ENCODE data around the gene RAB5IF. TPM values are rescaled to one million over a fixed set of nuclear protein-coding genes. Genes with fewer than 3 reads are reported as not detected.

RAB5IF gene
- total RNA-seq (40.1 and 41.4 TPM in 2 replicates), polyA plus RNA-seq (69.4 and 95.0 TPM in 2 replicates), polyA minus RNA-seq (29.8 and 34.0 TPM in 2 replicates)
- total RNA-seq (2013) = 49.8 TPM

DNA sequence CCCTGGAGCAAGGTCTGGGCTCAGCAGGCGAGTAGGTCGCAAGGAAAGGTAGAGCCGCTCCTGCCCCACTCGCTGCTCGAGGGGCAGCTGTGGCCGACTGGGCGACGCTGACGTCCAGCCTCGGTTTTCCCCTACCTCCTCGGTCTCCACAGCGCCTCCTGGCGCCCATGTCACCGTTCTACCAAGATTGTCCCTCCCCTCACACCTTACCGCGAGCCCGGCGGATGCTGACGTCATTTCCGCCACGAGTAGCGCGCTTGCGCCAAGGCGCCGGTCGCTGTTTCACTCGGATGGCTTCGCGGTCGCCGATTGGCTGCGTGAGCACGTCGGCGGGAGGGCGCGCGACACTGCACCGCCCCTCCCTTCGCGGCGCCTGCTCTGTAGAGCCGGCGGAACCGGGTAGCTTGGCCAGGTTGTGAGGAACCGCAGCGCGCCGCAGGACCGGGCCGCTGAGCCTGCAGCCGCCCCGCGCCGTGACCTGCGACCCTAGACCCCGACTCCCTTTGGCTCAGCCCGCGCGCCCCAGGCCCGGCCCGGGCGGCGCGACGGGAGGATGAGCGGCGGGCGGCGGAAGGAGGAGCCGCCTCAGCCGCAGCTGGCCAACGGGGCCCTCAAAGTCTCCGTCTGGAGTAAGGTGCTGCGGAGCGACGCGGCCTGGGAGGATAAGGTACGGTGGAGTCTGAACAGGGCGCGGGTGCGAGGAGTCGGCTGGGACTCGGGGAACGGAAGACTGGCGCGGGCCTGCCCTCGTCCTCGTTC, at the start of gene RAB5IF:
TSS of gene RAB5IF (plus strand) at position 381 of the 759 bp plus-strand sequence. CDS start at position 554, 173 bp downstream.
- no peaks in the 10 kb centered on the region for H3K27me3 ChIP-seq (replicated peaks in 1 of 4; ENCODE audit: control extremely low read depth in 1 of 4, control insufficient read depth in 3 of 4, insufficient read depth in 4 of 4, low read length in 3 of 4)
- peak within 1 kb of the TSS; percentile 72 to 97 (median 90) for H3K4me3 ChIP-seq (ENCODE audit: control extremely low read depth in 1 of 5, extremely low read depth in 1 of 5, insufficient read depth in 1 of 5, low read depth in 2 of 5, low read length in 4 of 5)
- peaks cover 5% of the 10 kb centered on the region for H4K20me1 ChIP-seq (ENCODE audit: control insufficient read depth, insufficient read depth, low read length, poor library complexity, severe bottlenecking)
- H3K79me2 ChIP-seq (ENCODE audit: control insufficient read depth, insufficient read depth, low read length) = peaks cover 33% of the 10 kb centered on the region
- ATAC-seq (ENCODE audit: low read depth) = peak; percentile 83
- under 1% methylated on average over 90 of the region's 90 CpGs for WGBS (ENCODE audit: insufficient coverage)
- no peaks in the 10 kb centered on the region for H3K9me3 ChIP-seq (ENCODE audit: control extremely low read depth in 1 of 3, control insufficient read depth in 2 of 3, insufficient read depth in 1 of 3, low read length in 2 of 3)
- H3K4me1 ChIP-seq (ENCODE audit: control insufficient read depth in 2 of 2, insufficient read depth in 2 of 2, low read length in 2 of 2) = peaks cover 23 to 39% of the 10 kb centered on the region in 2 donors
- ChIA-PET CTCF (interaction anchor here (0.5 to 5.1 kb wide), 26 partner anchors 10 to 1509 kb away, joined by 3 to 82 read pairs (median 4); partner anchors contain the start of genes DSN1, SLA2 and TGIF2), POLR2A (interaction anchor here (0.6 to 4.2 kb wide), 15 partner anchors 11 to 674 kb away, joined by 3 to 98 read pairs (median 4); partner anchors contain the start of genes DSN1, MYL9, NDRG3 and TGIF2)
- peak within 1 kb of the TSS; percentile 93 for H3K9ac ChIP-seq (ENCODE audit: low read length)
- Mint-ChIP-seq H3K4me1 (peaks cover 46% of the 10 kb centered on the region), H3K27ac (peak within 1 kb of the TSS; percentile 95), H3K4me3 (peak within 1 kb of the TSS; percentile 97), H3K9me3 (ENCODE audit: insufficient read depth) (no peaks in the 10 kb centered on the region), H3K27me3 (no peaks in the 10 kb centered on the region)
- TF ChIP-seq, protein P1, sequence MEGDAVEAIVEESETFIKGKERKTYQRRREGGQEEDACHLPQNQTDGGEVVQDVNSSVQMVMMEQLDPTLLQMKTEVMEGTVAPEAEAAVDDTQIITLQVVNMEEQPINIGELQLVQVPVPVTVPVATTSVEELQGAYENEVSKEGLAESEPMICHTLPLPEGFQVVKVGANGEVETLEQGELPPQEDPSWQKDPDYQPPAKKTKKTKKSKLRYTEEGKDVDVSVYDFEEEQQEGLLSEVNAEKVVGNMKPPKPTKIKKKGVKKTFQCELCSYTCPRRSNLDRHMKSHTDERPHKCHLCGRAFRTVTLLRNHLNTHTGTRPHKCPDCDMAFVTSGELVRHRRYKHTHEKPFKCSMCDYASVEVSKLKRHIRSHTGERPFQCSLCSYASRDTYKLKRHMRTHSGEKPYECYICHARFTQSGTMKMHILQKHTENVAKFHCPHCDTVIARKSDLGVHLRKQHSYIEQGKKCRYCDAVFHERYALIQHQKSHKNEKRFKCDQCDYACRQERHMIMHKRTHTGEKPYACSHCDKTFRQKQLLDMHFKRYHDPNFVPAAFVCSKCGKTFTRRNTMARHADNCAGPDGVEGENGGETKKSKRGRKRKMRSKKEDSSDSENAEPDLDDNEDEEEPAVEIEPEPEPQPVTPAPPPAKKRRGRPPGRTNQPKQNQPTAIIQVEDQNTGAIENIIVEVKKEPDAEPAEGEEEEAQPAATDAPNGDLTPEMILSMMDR (IDR thresholded peaks at IDR 0.05) = peak; percentile 90
- no peak for TF ChIP-seq EZH2 (IDR thresholded peaks at IDR 0.05; ENCODE audit: borderline replicate concordance, insufficient read depth, low read depth, low read length, poor library complexity, severe bottlenecking)
- peak within 1 kb of the TSS; percentile 91 to 97 for H3K27ac ChIP-seq (ENCODE audit: low read length in 2 of 2)
- peak; percentile 100 for DNase-seq
- peak within 1 kb of the TSS; percentile 81 for H3K4me2 ChIP-seq (replicated peaks; ENCODE audit: low read depth, low read length, poor library complexity, severe bottlenecking)
- H3K36me3 ChIP-seq (replicated peaks in 1 of 2; ENCODE audit: control extremely low read depth in 1 of 2, control insufficient read depth in 1 of 2, extremely low read depth in 1 of 2, insufficient read depth in 2 of 2, low read length in 1 of 2) = peaks cover 0 to 19% of the 10 kb centered on the region in 2 experiments
- intact Hi-C loops (cut with micrococcal nuclease) = loop anchor here (1.0 to 10.0 kb wide), 10 partner anchors 10 to 569 kb away; partner anchors contain the start of genes DSN1, MROH8, NDRG3 and RPN2
- H2AFZ ChIP-seq (ENCODE audit: insufficient read depth, low read depth, low read length, poor library complexity, severe bottlenecking) = peak within 1 kb of the TSS; percentile 85

DNA sequence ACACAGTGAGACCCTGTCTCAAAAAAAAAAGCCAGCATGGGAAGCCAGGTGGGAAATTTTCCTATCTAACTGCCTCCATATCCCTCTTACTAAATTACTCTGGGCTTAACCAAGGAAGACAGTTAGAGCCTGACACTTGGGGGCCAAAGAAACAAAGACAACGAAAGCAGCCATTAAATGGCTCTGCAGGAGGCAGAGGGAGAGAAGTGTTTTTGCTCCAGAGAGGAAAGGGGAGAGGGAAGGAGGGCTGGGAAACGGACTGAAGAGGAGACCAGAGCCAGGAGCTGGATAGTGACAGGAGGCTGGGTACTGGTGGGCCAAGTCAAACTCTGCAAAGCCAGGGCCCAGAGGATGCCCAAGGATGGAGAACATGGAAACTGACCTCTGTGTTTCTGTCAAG, 42.9 kb upstream of the RAB5IF start:
- no peak overlapping the region for H3K4me2 ChIP-seq (replicated peaks; ENCODE audit: low read depth, low read length, poor library complexity, severe bottlenecking)
- no peaks in the 10 kb centered on the region for H3K27me3 ChIP-seq (replicated peaks in 1 of 4; ENCODE audit: control extremely low read depth in 1 of 4, control insufficient read depth in 3 of 4, insufficient read depth in 4 of 4, low read length in 3 of 4)
- no peak for TF ChIP-seq EZH2 (IDR thresholded peaks at IDR 0.05; ENCODE audit: borderline replicate concordance, insufficient read depth, low read depth, low read length, poor library complexity, severe bottlenecking)
- TF ChIP-seq, protein P1 (IDR thresholded peaks at IDR 0.05) = no peak
- WGBS (ENCODE audit: insufficient coverage) = 88% methylated on average over 2 of the region's 2 CpGs
- POLR2A ChIA-PET = no interaction called here
- no peaks in the 10 kb centered on the region for H3K79me2 ChIP-seq (ENCODE audit: control insufficient read depth, insufficient read depth, low read length)
- intact Hi-C loops (cut with micrococcal nuclease) = no loop called here
- peaks cover 3% of the 10 kb centered on the region for H3K9me3 Mint-ChIP-seq (ENCODE audit: insufficient read depth)
- no peak overlapping the region for H3K9ac ChIP-seq (ENCODE audit: low read length)
- peaks cover 0 to 14% (median 7%) of the 10 kb centered on the region in 3 donors for H3K9me3 ChIP-seq (ENCODE audit: control extremely low read depth in 1 of 3, control insufficient read depth in 2 of 3, insufficient read depth in 1 of 3, low read length in 2 of 3)
- H3K4me1 Mint-ChIP-seq = no peaks in the 10 kb centered on the region
- no peak overlapping the region for H3K4me3 ChIP-seq (ENCODE audit: control extremely low read depth in 1 of 5, extremely low read depth in 1 of 5, insufficient read depth in 1 of 5, low read depth in 2 of 5, low read length in 4 of 5)
- H2AFZ ChIP-seq (ENCODE audit: insufficient read depth, low read depth, low read length, poor library complexity, severe bottlenecking) = no peak overlapping the region
- no peak overlapping the region for H3K4me3 Mint-ChIP-seq
- H3K36me3 ChIP-seq (replicated peaks in 1 of 2; ENCODE audit: control extremely low read depth in 1 of 2, control insufficient read depth in 1 of 2, extremely low read depth in 1 of 2, insufficient read depth in 2 of 2, low read length in 1 of 2) = peaks cover 0 to 2% of the 10 kb centered on the region in 2 experiments
- no peaks in the 10 kb centered on the region for H4K20me1 ChIP-seq (ENCODE audit: control insufficient read depth, insufficient read depth, low read length, poor library complexity, severe bottlenecking)
- ATAC-seq (ENCODE audit: low read depth) (no peak), DNase-seq (no peak)
- no peaks in the 10 kb centered on the region for H3K27me3 Mint-ChIP-seq
- no peaks in the 10 kb centered on the region for H3K4me1 ChIP-seq (ENCODE audit: control insufficient read depth in 2 of 2, insufficient read depth in 2 of 2, low read length in 2 of 2)
- H3K27ac Mint-ChIP-seq = no peak overlapping the region
- H3K27ac ChIP-seq (ENCODE audit: low read length in 2 of 2) = no peak overlapping the region
- CTCF ChIA-PET = interaction anchor here (1.1 kb wide), 1 partner anchor 42 kb away, joined by 3 read pairs; no protein-coding TSS in a partner anchor
